ENCODE results near the gene RELA.
"Not testable (repeated sequence)": the region's sequence is repeated elsewhere in the genome, so short reads cannot be mapped to it uniquely, and the experiment has no call there.

Gene RELA

GRCh38 chr11:65699306-65699705 lies 36.6 kb upstream of the RELA start:
- Histone ChIP-seq H3K4me3 (ENCODE audit: low read length in 2 of 2) (no peak overlapping the region), H3K27ac (ENCODE audit: low read length) (no peak overlapping the region), H3K36me3 (ENCODE audit: control insufficient read depth in 2 of 2, insufficient read depth in 2 of 2, low read length in 2 of 2) (no peaks in the 10 kb centered on the region), H3K9ac (ENCODE audit: low read length in 2 of 2) (no peak overlapping the region), H3K9me3 (ENCODE audit: control insufficient read depth in 2 of 2, low read length in 2 of 2) (no peaks in the 10 kb centered on the region), H3K4me1 (ENCODE audit: control insufficient read depth, insufficient read depth, low read length) (peaks cover 6% of the 10 kb centered on the region), H3K27me3 (ENCODE audit: control insufficient read depth in 1 of 2, insufficient read depth in 2 of 2, low read length in 2 of 2) (peaks cover 0 to 2% of the 10 kb centered on the region in 2 donors)

DNA sequence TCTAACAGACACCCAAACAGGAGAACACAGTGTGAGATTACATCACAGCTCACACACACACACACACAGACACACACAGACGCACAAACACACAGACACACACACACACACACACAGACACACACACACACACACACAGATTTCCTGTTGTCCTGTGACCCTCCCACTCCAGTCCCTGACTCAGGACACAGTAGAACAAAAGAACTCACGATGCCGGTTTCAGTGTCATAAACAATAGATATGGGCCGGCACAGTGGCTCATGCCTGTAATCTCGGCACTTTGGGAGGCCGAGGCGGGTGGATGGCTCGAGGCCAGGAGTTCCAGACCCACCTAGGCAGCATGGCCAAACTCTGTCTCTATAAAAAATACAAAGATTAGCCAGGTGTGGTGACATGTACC lies 35.5 kb upstream of the RELA start:
- Histone ChIP-seq H3K27me3 (ENCODE audit: control insufficient read depth in 1 of 2, insufficient read depth in 2 of 2, low read length in 2 of 2) (peaks cover 0 to 2% of the 10 kb centered on the region in 2 donors), H3K9me3 (ENCODE audit: control insufficient read depth in 2 of 2, low read length in 2 of 2) (no peaks in the 10 kb centered on the region), H3K4me1 (ENCODE audit: control insufficient read depth, insufficient read depth, low read length) (peaks cover 6% of the 10 kb centered on the region), H3K4me3 (ENCODE audit: low read length in 2 of 2) (no peak overlapping the region), H3K36me3 (ENCODE audit: control insufficient read depth in 2 of 2, insufficient read depth in 2 of 2, low read length in 2 of 2) (no peaks in the 10 kb centered on the region), H3K9ac (ENCODE audit: low read length in 2 of 2) (no peak overlapping the region), H3K27ac (ENCODE audit: low read length) (no peak overlapping the region)

GRCh38 chr11:65696802-65697552 lies 34.3 kb upstream of the RELA start:
- Histone ChIP-seq H3K9ac (ENCODE audit: low read length in 2 of 2) (no peak overlapping the region), H3K27me3 (ENCODE audit: control insufficient read depth in 1 of 2, insufficient read depth in 2 of 2, low read length in 2 of 2) (peaks cover 0 to 2% of the 10 kb centered on the region in 2 donors), H3K4me1 (ENCODE audit: control insufficient read depth, insufficient read depth, low read length) (peaks cover 6% of the 10 kb centered on the region), H3K4me3 (ENCODE audit: low read length in 2 of 2) (no peak overlapping the region), H3K36me3 (ENCODE audit: control insufficient read depth in 2 of 2, insufficient read depth in 2 of 2, low read length in 2 of 2) (no peaks in the 10 kb centered on the region), H3K9me3 (ENCODE audit: control insufficient read depth in 2 of 2, low read length in 2 of 2) (no peaks in the 10 kb centered on the region), H3K27ac (ENCODE audit: low read length) (no peak overlapping the region)

- no peak overlapping the region for H3K27ac ChIP-seq (ENCODE audit: low read length)
- no peaks in the 10 kb centered on the region for H3K36me3 ChIP-seq (ENCODE audit: control insufficient read depth in 2 of 2, insufficient read depth in 2 of 2, low read length in 2 of 2)
- no peak overlapping the region for H3K9ac ChIP-seq (ENCODE audit: low read length in 2 of 2)
- no peak overlapping the region for H3K4me3 ChIP-seq (ENCODE audit: low read length in 2 of 2)
- H3K27me3 ChIP-seq (ENCODE audit: control insufficient read depth in 1 of 2, insufficient read depth in 2 of 2, low read length in 2 of 2), result peaks cover 0 to 2% of the 10 kb centered on the region in 2 donors
- peaks cover 6% of the 10 kb centered on the region for H3K4me1 ChIP-seq (ENCODE audit: control insufficient read depth, insufficient read depth, low read length)
- H3K9me3 ChIP-seq (ENCODE audit: control insufficient read depth in 2 of 2, low read length in 2 of 2), result no peaks in the 10 kb centered on the region
Observed at GRCh38 chr11:65695459-65696241, 32.9 kb upstream of the RELA start.

- Histone ChIP-seq H3K9me3 (ENCODE audit: control insufficient read depth in 2 of 2, low read length in 2 of 2) (no peaks in the 10 kb centered on the region), H3K36me3 (ENCODE audit: control insufficient read depth in 2 of 2, insufficient read depth in 2 of 2, low read length in 2 of 2) (no peaks in the 10 kb centered on the region), H3K27me3 (ENCODE audit: control insufficient read depth in 1 of 2, insufficient read depth in 2 of 2, low read length in 2 of 2) (no peaks in the 10 kb centered on the region), H3K4me3 (ENCODE audit: low read length in 2 of 2) (no peak overlapping the region), H3K27ac (ENCODE audit: low read length) (no peak overlapping the region), H3K9ac (ENCODE audit: low read length in 2 of 2) (no peak overlapping the region), H3K4me1 (ENCODE audit: control insufficient read depth, insufficient read depth, low read length) (peaks cover 6% of the 10 kb centered on the region)
Observed at GRCh38 chr11:65692367-65692766, 29.7 kb upstream of the RELA start.

DNA sequence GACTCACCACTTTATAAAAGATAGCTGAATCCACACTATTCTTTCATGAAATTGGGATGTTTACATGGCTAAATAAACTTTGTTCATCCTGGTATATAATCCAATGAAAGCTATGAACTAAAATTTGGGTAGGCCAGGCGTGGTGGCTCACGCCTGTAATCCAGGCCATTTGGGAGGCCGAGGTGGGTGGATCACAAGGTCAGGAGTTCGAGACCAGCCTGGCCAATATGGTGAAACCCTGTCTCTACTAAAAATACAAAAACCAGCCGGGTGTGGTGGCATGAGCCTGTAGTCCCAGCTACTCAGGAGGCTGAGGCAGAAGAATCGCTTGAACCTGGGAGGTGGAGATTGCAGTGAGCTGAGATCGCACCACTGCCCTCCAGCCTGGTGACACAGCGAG lies 29.1 kb upstream of the RELA start:
- not testable (repeated sequence) for H3K4me1 ChIP-seq (ENCODE audit: control insufficient read depth, insufficient read depth, low read length); H3K9me3 ChIP-seq (ENCODE audit: control insufficient read depth in 2 of 2, low read length in 2 of 2); H3K4me3 ChIP-seq (ENCODE audit: low read length in 2 of 2); H3K36me3 ChIP-seq (ENCODE audit: control insufficient read depth in 2 of 2, insufficient read depth in 2 of 2, low read length in 2 of 2); H3K9ac ChIP-seq (ENCODE audit: low read length in 2 of 2); H3K27ac ChIP-seq (ENCODE audit: low read length); H3K27me3 ChIP-seq (ENCODE audit: control insufficient read depth in 1 of 2, insufficient read depth in 2 of 2, low read length in 2 of 2)

DNA sequence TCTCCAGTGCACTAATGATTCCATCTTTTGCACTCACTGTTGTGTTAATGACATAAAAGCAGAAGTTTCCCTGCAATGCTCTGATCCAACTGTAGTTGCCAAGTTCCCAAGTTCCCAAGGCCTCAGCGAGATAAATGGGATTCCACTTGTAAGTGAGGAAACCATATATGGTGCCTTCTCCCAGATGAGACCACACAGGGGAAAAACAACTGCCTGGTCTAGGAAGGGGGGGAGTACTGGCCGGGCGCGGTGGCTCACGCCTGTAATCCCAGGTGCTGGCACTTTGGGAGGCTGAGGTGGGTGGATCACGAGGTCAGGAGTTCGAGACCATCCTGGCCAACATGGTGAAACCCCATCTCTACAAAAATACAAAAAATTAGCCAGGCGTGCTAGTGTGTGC lies 23.3 kb upstream of the RELA start:
- Histone ChIP-seq H3K27me3 (ENCODE audit: control insufficient read depth in 1 of 2, insufficient read depth in 2 of 2, low read length in 2 of 2) (no peaks in the 10 kb centered on the region), H3K9ac (ENCODE audit: low read length in 2 of 2) (no peak overlapping the region), H3K9me3 (ENCODE audit: control insufficient read depth in 2 of 2, low read length in 2 of 2) (no peaks in the 10 kb centered on the region), H3K4me1 (ENCODE audit: control insufficient read depth, insufficient read depth, low read length) (peaks cover 10% of the 10 kb centered on the region), H3K27ac (ENCODE audit: low read length) (peak overlapping the region; percentile 76), H3K36me3 (ENCODE audit: control insufficient read depth in 2 of 2, insufficient read depth in 2 of 2, low read length in 2 of 2) (no peaks in the 10 kb centered on the region), H3K4me3 (ENCODE audit: low read length in 2 of 2) (no peak overlapping the region)

DNA sequence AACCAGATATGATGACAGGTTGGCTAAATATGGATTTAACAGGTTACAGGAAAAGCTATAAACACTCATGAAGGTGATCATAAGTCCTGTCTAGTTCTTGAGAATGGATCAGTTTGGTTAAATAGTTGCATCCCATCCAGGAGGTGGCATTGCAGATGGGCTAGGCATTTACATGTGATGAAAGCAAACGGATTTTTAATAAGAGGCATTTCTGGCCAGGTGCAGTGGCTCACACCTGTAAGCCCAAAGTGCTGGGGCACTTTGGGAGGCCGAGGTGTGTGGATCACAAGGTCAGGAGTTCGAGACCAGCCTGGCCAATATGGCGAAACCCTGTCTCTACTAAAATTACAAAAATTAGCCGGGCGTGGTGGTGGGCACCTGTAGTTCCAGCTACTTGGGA lies 20.8 kb upstream of the RELA start:
- not testable (repeated sequence) for H3K36me3 ChIP-seq (ENCODE audit: control insufficient read depth in 2 of 2, insufficient read depth in 2 of 2, low read length in 2 of 2); H3K4me1 ChIP-seq (ENCODE audit: control insufficient read depth, insufficient read depth, low read length); H3K27me3 ChIP-seq (ENCODE audit: control insufficient read depth in 1 of 2, insufficient read depth in 2 of 2, low read length in 2 of 2); H3K27ac ChIP-seq (ENCODE audit: low read length); H3K9ac ChIP-seq (ENCODE audit: low read length in 2 of 2); H3K4me3 ChIP-seq (ENCODE audit: low read length in 2 of 2); H3K9me3 ChIP-seq (ENCODE audit: control insufficient read depth in 2 of 2, low read length in 2 of 2)

- Histone ChIP-seq H3K27me3 (ENCODE audit: control insufficient read depth in 1 of 2, insufficient read depth in 2 of 2, low read length in 2 of 2) (no peaks in the 10 kb centered on the region), H3K36me3 (ENCODE audit: control insufficient read depth in 2 of 2, insufficient read depth in 2 of 2, low read length in 2 of 2) (no peaks in the 10 kb centered on the region), H3K9ac (ENCODE audit: low read length in 2 of 2) (no peak overlapping the region), H3K9me3 (ENCODE audit: control insufficient read depth in 2 of 2, low read length in 2 of 2) (no peaks in the 10 kb centered on the region), H3K4me3 (ENCODE audit: low read length in 2 of 2) (no peak overlapping the region), H3K4me1 (ENCODE audit: control insufficient read depth, insufficient read depth, low read length) (no peaks in the 10 kb centered on the region), H3K27ac (ENCODE audit: low read length) (no peak overlapping the region)
Observed at GRCh38 chr11:65680192-65680743, 17.6 kb upstream of the RELA start.

GRCh38 chr11:65672982-65673381 lies 10.3 kb upstream of the RELA start:
- Histone ChIP-seq H3K27me3 (ENCODE audit: control insufficient read depth in 1 of 2, insufficient read depth in 2 of 2, low read length in 2 of 2) (no peaks in the 10 kb centered on the region), H3K27ac (ENCODE audit: low read length) (no peak overlapping the region), H3K4me1 (ENCODE audit: control insufficient read depth, insufficient read depth, low read length) (no peaks in the 10 kb centered on the region), H3K9me3 (ENCODE audit: control insufficient read depth in 2 of 2, low read length in 2 of 2) (no peaks in the 10 kb centered on the region), H3K4me3 (ENCODE audit: low read length in 2 of 2) (no peak overlapping the region), H3K36me3 (ENCODE audit: control insufficient read depth in 2 of 2, insufficient read depth in 2 of 2, low read length in 2 of 2) (no peaks in the 10 kb centered on the region), H3K9ac (ENCODE audit: low read length in 2 of 2) (no peak overlapping the region)

Data from stomach smooth muscle (tissue), 2 donors.